GM19372 (cell line): ENCODE results near the gene SLC34A1.
"Not testable (repeated sequence)": the region's sequence is repeated elsewhere in the genome, so short reads cannot be mapped to it uniquely, and the experiment has no call there.

Experiments
- ATAC-seq: cut with Tn5 transposase; IDR thresholded peaks from one replicate; pipeline ENCODE4 v1.9.1; 2021; ENCODE audit warnings: mild to moderate bottlenecking, low read depth, moderate library complexity; ENCODE audit not compliant: unreplicated experiment

SLC34A1 gene

GRCh38 chr5:177405312-177405711 is 21.1 kb downstream of the SLC34A1 start:
- ATAC-seq = no peak

GRCh38 chr5:177405805-177406204 is 21.6 kb downstream of the SLC34A1 start:
- no peak for ATAC-seq

GRCh38 chr5:177409043-177409801 is 25.0 kb downstream of the SLC34A1 start, which contains the start of gene F12:
Gene F12, minus strand, starts transcription at chr5:177409564. Its CDS starts 37 bp downstream, at chr5:177409527.
- ATAC-seq = no peak

- ATAC-seq = no peak
Observed at GRCh38 chr5:177410575-177410974, 26.3 kb downstream of the SLC34A1 start.

- peak; percentile 82 for ATAC-seq
Observed at GRCh38 chr5:177412603-177413233, 28.5 kb downstream of the SLC34A1 start.

GRCh38 chr5:177414481-177414880 is 30.2 kb downstream of the SLC34A1 start:
- ATAC-seq = no peak

- ATAC-seq = not testable (repeated sequence)
Observed at GRCh38 chr5:177417081-177417480, 32.8 kb downstream of the SLC34A1 start.

GRCh38 chr5:177419046-177419445 is 34.8 kb downstream of the SLC34A1 start:
- no peak for ATAC-seq

GRCh38 chr5:177420472-177420871 is 36.2 kb downstream of the SLC34A1 start:
- not testable (repeated sequence) for ATAC-seq

- no peak for ATAC-seq
Observed at GRCh38 chr5:177421062-177421798, 37.0 kb downstream of the SLC34A1 start.

- no peak for ATAC-seq
Observed at GRCh38 chr5:177423671-177424070, 39.4 kb downstream of the SLC34A1 start.

GRCh38 chr5:177425196-177425800 is 41.1 kb downstream of the SLC34A1 start:
- no peak for ATAC-seq

- ATAC-seq = peak; percentile 75
Observed at GRCh38 chr5:177425801-177426565, 41.7 kb downstream of the SLC34A1 start.

GRCh38 chr5:177426566-177427210 is 42.5 kb downstream of the SLC34A1 start, which contains the start of gene GRK6:
Gene GRK6, plus strand, starts transcription at chr5:177426676. Its CDS starts 170 bp downstream, at chr5:177426846.
- ATAC-seq = peak; percentile 6

- ATAC-seq = no peak
Observed at GRCh38 chr5:177427211-177427822, 43.1 kb downstream of the SLC34A1 start.

- ATAC-seq = no peak
Observed at GRCh38 chr5:177427919-177428573, 43.8 kb downstream of the SLC34A1 start.

GRCh38 chr5:177428574-177429217 is 44.5 kb downstream of the SLC34A1 start:
- ATAC-seq = no peak
